Liver (tissue), 9 donors: ENCODE data around the gene VSIR. TPM values are rescaled to one million over a fixed set of nuclear protein-coding genes. Genes with fewer than 3 reads are reported as not detected.

Experiments used
- DNase-seq: peaks from one replicate; pipeline ENCODE4 v3.0.0-alpha.2; 2017; ENCODE audit warnings: low spot score
- H3K27ac ChIP-seq, 2 donors: one replicate each; pipeline ENCODE4 v1.7.0; 2013; ENCODE audit warnings: inconsistent platforms in 2 of 2, low read length in 2 of 2, control low read depth in 1 of 2, low read depth in 1 of 2, mild to moderate bottlenecking in 1 of 2
- H3K27me3 ChIP-seq, 4 donors: one replicate each; pipeline versions ENCODE4 v1.6.1 to v1.7.0; 2013; ENCODE audit warnings: low read length in 3 of 4, inconsistent platforms in 1 of 4, mild to moderate bottlenecking in 1 of 4, moderate library complexity in 1 of 4; ENCODE audit not compliant: control insufficient read depth in 4 of 4, insufficient read depth in 4 of 4
- H3K36me3 ChIP-seq, 4 donors: one replicate each; pipeline versions ENCODE4 v1.6.1 to v1.7.0; 2013; ENCODE audit warnings: low read length in 3 of 4, mild to moderate bottlenecking in 3 of 4, low read depth in 1 of 4, moderate library complexity in 1 of 4; ENCODE audit not compliant: control insufficient read depth in 4 of 4, insufficient read depth in 3 of 4
- H3K4me1 ChIP-seq, 4 donors: one replicate each; pipeline versions ENCODE4 v1.6.1 to v1.7.0; 2013; ENCODE audit warnings: low read length in 3 of 4, mild to moderate bottlenecking in 3 of 4, moderate library complexity in 1 of 4; ENCODE audit not compliant: control insufficient read depth in 4 of 4, insufficient read depth in 4 of 4
- H3K4me3 ChIP-seq, 3 donors: one replicate each; pipeline versions ENCODE4 v1.6.1 to v1.7.0; 2013; ENCODE audit warnings: low read length in 3 of 3, control low read depth in 1 of 3, low read depth in 1 of 3, mild to moderate bottlenecking in 1 of 3
- H3K9ac ChIP-seq, 2 donors: one replicate each; pipeline ENCODE4 v1.7.0; 2013; ENCODE audit warnings: low read length in 2 of 2, mild to moderate bottlenecking in 2 of 2, moderate library complexity in 2 of 2, control low read depth in 1 of 2, low read depth in 1 of 2
- H3K9me3 ChIP-seq, 4 donors: one replicate each; pipeline versions ENCODE4 v1.6.1 to v1.7.0; 2013; ENCODE audit warnings: low read length in 3 of 4; ENCODE audit not compliant: control insufficient read depth in 4 of 4
- ATF3 ChIP-seq: IDR thresholded peaks from 2 replicates; pipeline ENCODE4 v1.6.1; 2016; ENCODE audit warnings: antibody characterized with exemption
- CTCF ChIP-seq: fragments of 150-350 bp; IDR thresholded peaks from 2 replicates; pipeline ENCODE4 v1.5.1; 2017; ENCODE audit warnings: improper control_type of control experiment, low read depth, low read length; ENCODE audit not compliant: missing input control
- EGR1 ChIP-seq, 2 donors: IDR thresholded peaks; 2 replicates each; pipeline ENCODE4 v1.6.1; 2016 to 2018; ENCODE audit warnings: antibody characterized with exemption in 2 of 2, low read depth in 2 of 2
- FOXA1 ChIP-seq: IDR thresholded peaks from 2 replicates; pipeline ENCODE4 v1.6.1; 2016; ENCODE audit warnings: antibody characterized with exemption
- FOXA2 ChIP-seq: IDR thresholded peaks from 2 replicates; pipeline ENCODE4 v1.6.1; 2016; ENCODE audit warnings: antibody characterized with exemption
- GABPA ChIP-seq, 2 donors: IDR thresholded peaks in 1 of 2; conservative IDR thresholded peaks in 1 of 2; 2 replicates each; pipeline ENCODE4 v1.6.1; 2016; ENCODE audit warnings: antibody characterized with exemption in 2 of 2, mild to moderate bottlenecking in 1 of 2, moderate library complexity in 1 of 2
- HNF4A ChIP-seq, 2 donors: conservative IDR thresholded peaks; 2 replicates each; pipeline ENCODE4 v1.6.1; 2016; ENCODE audit warnings: antibody characterized with exemption in 2 of 2, mild to moderate bottlenecking in 2 of 2
- HNF4G ChIP-seq: IDR thresholded peaks from 2 replicates; pipeline ENCODE4 v1.6.1; 2016; ENCODE audit warnings: antibody characterized with exemption
- JUND ChIP-seq, 2 donors: IDR thresholded peaks; 2 replicates each; pipeline ENCODE4 v1.6.1; 2016; ENCODE audit warnings: antibody characterized with exemption in 2 of 2
- MAX ChIP-seq: IDR thresholded peaks from 2 replicates; pipeline ENCODE4 v1.6.1; 2016; ENCODE audit warnings: antibody characterized with exemption
- NR2F2 ChIP-seq: IDR thresholded peaks from 2 replicates; pipeline ENCODE4 v1.6.1; 2016; ENCODE audit warnings: antibody characterized with exemption
- RAD21 ChIP-seq, 2 donors: IDR thresholded peaks; 2 replicates each; pipeline ENCODE4 v1.6.1; 2016; ENCODE audit warnings: antibody characterized with exemption in 2 of 2, mild to moderate bottlenecking in 2 of 2
- REST ChIP-seq: IDR thresholded peaks from 2 replicates; pipeline ENCODE4 v1.6.1; 2016; ENCODE audit warnings: antibody characterized with exemption, mild to moderate bottlenecking
- RXRA ChIP-seq, 2 donors: IDR thresholded peaks; 2 replicates each; pipeline ENCODE4 v1.6.1; 2017 to 2018; ENCODE audit warnings: antibody characterized with exemption in 2 of 2, mild to moderate bottlenecking in 1 of 2
- SP1 ChIP-seq: IDR thresholded peaks from 2 replicates; pipeline ENCODE4 v1.6.1; 2018; ENCODE audit warnings: antibody characterized with exemption, mild to moderate bottlenecking
- TAF1 ChIP-seq: conservative IDR thresholded peaks from 2 replicates; pipeline ENCODE4 v1.6.1; 2016; ENCODE audit warnings: antibody characterized with exemption, mild to moderate bottlenecking
- YY1 ChIP-seq: IDR thresholded peaks from 2 replicates; pipeline ENCODE4 v1.6.1; 2016; ENCODE audit warnings: antibody characterized with exemption, mild to moderate bottlenecking
- ZBTB33 ChIP-seq: IDR thresholded peaks from 2 replicates; pipeline ENCODE4 v1.6.1; 2016; ENCODE audit warnings: antibody characterized with exemption
- WGBS: extraction: QIAGEN DNeasy Blood & Tissue Kit; methylation state at CpG from one replicate; pipeline ENCODE4 v1.1.7; 2013; 5-methylcytosine and 5-hydroxymethylcytosine counted together
- polyA plus RNA-seq, 2 donors: library from polyadenylated mRNA; stranded (reverse) in 1 of 2; unstranded in 1 of 2; fragments of 200-250 nt in 1 of 2; fragments of >200 nt in 1 of 2; fragmentation: Nextera tagmentation in 1 of 2; extraction: Ambion mirVana in 1 of 2; gene quantifications; one replicate each; pipeline versions ENCODE4 v1.2.1 to v1.2.3, GENCODE V29; 2013 to 2015
- total RNA-seq, 2 donors: library from RNA; depleted of rRNA; stranded (reverse); fragments of >200 nt; gene quantifications; one replicate each; pipeline ENCODE4 v1.2.3, GENCODE V29; 2014
- donor health status: healthy.
- donor health status: healthy.
- donor health status: healthy.
- donor health status: healthy.
- donor health status: healthy.

Gene VSIR
- total and polyA plus RNA-seq, 4 donors: 7.2 to 12.2 (median 10.8) TPM

GRCh38 chr10:71742301-71743088, 30.8 kb downstream of the VSIR start:
- Histone ChIP-seq H3K27ac (no peak overlapping the region), H3K9ac (no peak overlapping the region), H3K9me3 (no peaks in the 10 kb centered on the region), H3K4me1 (peaks cover 2 to 11% (median 4%) of the 10 kb centered on the region in 4 donors), H3K27me3 (no peaks in the 10 kb centered on the region), H3K36me3 (no peaks in the 10 kb centered on the region), H3K4me3 (no peak overlapping the region)
- DNase-seq: no peak
- TF ChIP-seq ATF3 (no peak), RAD21 (IDR thresholded peaks at IDR 0.05) (no peak), MAX (no peak), GABPA (IDR thresholded peaks at IDR 0.05 in 1 of 2, conservative IDR thresholded peaks at IDR 0.05 in 1 of 2) (no peak), HNF4A (conservative IDR thresholded peaks at IDR 0.05) (no peak), YY1 (no peak), HNF4G (no peak), REST (no peak), RXRA (IDR thresholded peaks at IDR 0.05) (no peak), FOXA1 (no peak), EGR1 (IDR thresholded peaks at IDR 0.05; ENCODE audit: low read depth in 2 of 2) (no peak), CTCF (no peak), FOXA2 (no peak), JUND (IDR thresholded peaks at IDR 0.05) (no peak), ZBTB33 (no peak), TAF1 (no peak), NR2F2 (no peak), SP1 (no peak)
- WGBS: 91% methylated on average over 10 of the region's 10 CpGs
